ENCODE measurements around the gene SPTY2D1. TPM values are rescaled to one million over a fixed set of nuclear protein-coding genes. Genes with fewer than 3 reads are reported as not detected.
A peak's percentile ranks its signal among the peaks of the same experiment; 100 is the strongest.

The SPTY2D1 gene
- total RNA-seq, 1 donor from 2014 or later, result 10.9 TPM

DNA sequence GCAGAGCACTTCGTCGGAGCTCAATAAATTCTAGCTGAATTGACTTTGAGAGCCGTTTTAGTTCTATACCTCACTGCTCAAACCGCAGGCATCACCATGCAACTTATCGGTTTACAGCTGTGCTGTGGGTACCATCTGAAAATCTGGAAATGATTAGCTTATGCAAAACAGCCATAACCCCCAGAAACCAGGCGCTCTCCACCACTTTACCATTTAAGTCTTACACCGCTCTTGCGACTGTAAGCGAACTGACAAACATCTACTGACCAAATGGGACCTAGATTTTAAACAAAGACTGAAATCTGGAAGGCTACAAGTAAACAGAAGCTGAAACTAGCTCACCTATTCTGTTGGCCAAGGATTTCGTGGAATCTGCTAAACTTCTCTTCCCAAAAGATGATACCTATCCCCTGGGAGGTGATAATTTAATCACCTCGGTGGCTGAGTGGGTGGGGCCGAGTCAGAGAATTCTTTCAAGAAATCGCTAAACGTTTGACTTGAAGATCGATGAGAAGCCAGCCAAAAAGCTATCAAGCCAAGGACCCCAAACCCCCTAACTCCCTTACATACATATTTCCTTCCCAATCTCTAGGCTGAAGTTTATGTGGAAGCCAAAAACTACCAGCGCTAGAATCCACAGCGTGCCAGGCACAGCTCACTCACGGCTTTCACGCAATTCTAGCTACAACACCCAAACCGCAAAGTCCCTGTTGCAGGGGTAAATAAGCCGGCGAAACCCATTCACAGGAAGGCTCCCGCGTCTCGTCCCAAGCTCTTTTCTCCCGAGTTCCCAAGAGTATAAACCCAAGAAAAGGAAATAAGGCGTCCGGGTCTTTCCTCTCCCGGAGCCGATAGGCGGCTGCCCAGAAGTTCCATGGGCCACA, 644 bp downstream of the SPTY2D1 start:
- peak overlapping the region; percentile 98 for H3K4me3 Mint-ChIP-seq (ENCODE audit: unreplicated experiment)
- TF ChIP-seq, protein P1, sequence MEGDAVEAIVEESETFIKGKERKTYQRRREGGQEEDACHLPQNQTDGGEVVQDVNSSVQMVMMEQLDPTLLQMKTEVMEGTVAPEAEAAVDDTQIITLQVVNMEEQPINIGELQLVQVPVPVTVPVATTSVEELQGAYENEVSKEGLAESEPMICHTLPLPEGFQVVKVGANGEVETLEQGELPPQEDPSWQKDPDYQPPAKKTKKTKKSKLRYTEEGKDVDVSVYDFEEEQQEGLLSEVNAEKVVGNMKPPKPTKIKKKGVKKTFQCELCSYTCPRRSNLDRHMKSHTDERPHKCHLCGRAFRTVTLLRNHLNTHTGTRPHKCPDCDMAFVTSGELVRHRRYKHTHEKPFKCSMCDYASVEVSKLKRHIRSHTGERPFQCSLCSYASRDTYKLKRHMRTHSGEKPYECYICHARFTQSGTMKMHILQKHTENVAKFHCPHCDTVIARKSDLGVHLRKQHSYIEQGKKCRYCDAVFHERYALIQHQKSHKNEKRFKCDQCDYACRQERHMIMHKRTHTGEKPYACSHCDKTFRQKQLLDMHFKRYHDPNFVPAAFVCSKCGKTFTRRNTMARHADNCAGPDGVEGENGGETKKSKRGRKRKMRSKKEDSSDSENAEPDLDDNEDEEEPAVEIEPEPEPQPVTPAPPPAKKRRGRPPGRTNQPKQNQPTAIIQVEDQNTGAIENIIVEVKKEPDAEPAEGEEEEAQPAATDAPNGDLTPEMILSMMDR (IDR thresholded peaks at IDR 0.05; ENCODE audit: partially characterized antibody, unreplicated experiment), result no peak
- peak overlapping the region; percentile 100 for H3K27ac Mint-ChIP-seq (ENCODE audit: unreplicated experiment)
- H3K27me3 Mint-ChIP-seq (ENCODE audit: unreplicated experiment), result no peaks in the 10 kb centered on the region
- H3K9me3 Mint-ChIP-seq (ENCODE audit: unreplicated experiment), result peaks cover 12% of the 10 kb centered on the region
- no peak for DNase-seq
- no peaks in the 10 kb centered on the region for H3K36me3 Mint-ChIP-seq (ENCODE audit: unreplicated experiment)
- H3K4me1 Mint-ChIP-seq (ENCODE audit: low read depth, unreplicated experiment), result peaks cover 6% of the 10 kb centered on the region

DNA sequence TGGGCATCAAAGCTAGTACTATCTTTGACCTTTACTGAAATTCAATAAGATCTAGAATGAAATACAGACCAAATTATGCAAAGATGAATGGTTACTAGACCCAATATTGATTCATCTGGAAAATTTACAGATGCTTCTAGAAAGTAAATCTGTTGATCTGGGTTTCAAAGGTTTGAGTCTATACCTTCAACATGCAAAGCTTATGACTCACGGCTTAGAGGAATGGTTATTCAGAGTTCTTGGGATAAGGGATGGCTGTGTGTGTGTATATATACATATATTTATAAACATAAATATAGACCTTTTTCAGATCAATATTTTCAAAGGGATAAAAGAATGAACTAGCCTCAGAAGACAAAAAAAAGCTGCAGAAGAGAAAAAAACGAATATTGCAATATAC, 1.3 kb downstream of the SPTY2D1 start:
- TF ChIP-seq, protein P1 (IDR thresholded peaks at IDR 0.05; ENCODE audit: partially characterized antibody, unreplicated experiment), result no peak
- H3K4me1 Mint-ChIP-seq (ENCODE audit: low read depth, unreplicated experiment), result peaks cover 6% of the 10 kb centered on the region
- no peak overlapping the region for H3K27ac Mint-ChIP-seq (ENCODE audit: unreplicated experiment)
- peak overlapping the region; percentile 98 for H3K4me3 Mint-ChIP-seq (ENCODE audit: unreplicated experiment)
- H3K36me3 Mint-ChIP-seq (ENCODE audit: unreplicated experiment), result no peaks in the 10 kb centered on the region
- H3K9me3 Mint-ChIP-seq (ENCODE audit: unreplicated experiment), result peaks cover 12% of the 10 kb centered on the region
- no peak for DNase-seq
- H3K27me3 Mint-ChIP-seq (ENCODE audit: unreplicated experiment), result no peaks in the 10 kb centered on the region

DNA sequence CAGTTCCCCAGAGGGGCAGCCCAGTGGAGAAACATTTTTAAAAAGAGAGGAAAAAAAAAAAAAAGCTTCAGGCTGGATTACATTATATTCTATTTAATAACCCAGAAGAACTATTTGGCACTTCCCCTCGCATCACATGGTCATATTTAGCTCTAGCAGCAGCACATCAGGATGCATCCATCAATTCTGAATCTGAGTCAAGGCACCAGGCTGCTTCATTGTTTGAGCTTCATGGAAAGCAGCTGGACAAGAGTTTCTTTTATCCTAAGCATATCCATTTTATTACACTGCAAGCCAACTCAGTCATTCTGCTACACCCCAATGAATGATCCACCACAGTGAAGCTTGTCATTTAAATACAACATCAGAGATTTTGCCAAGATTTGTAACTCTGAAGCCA, 10.0 kb downstream of the SPTY2D1 start:
- no peak overlapping the region for H3K27ac Mint-ChIP-seq (ENCODE audit: unreplicated experiment)
- no peaks in the 10 kb centered on the region for H3K4me1 Mint-ChIP-seq (ENCODE audit: low read depth, unreplicated experiment)
- H3K4me3 Mint-ChIP-seq (ENCODE audit: unreplicated experiment), result no peak overlapping the region
- no peaks in the 10 kb centered on the region for H3K9me3 Mint-ChIP-seq (ENCODE audit: unreplicated experiment)
- H3K36me3 Mint-ChIP-seq (ENCODE audit: unreplicated experiment), result no peaks in the 10 kb centered on the region
- TF ChIP-seq, protein P1 (IDR thresholded peaks at IDR 0.05; ENCODE audit: partially characterized antibody, unreplicated experiment), result no peak
- no peak for DNase-seq
- no peaks in the 10 kb centered on the region for H3K27me3 Mint-ChIP-seq (ENCODE audit: unreplicated experiment)

- no peak overlapping the region for H3K27ac Mint-ChIP-seq (ENCODE audit: unreplicated experiment)
- no peak for DNase-seq
- TF ChIP-seq, protein P1 (IDR thresholded peaks at IDR 0.05; ENCODE audit: partially characterized antibody, unreplicated experiment), result no peak
- no peaks in the 10 kb centered on the region for H3K27me3 Mint-ChIP-seq (ENCODE audit: unreplicated experiment)
- no peak overlapping the region for H3K4me3 Mint-ChIP-seq (ENCODE audit: unreplicated experiment)
- H3K4me1 Mint-ChIP-seq (ENCODE audit: low read depth, unreplicated experiment), result no peaks in the 10 kb centered on the region
- no peaks in the 10 kb centered on the region for H3K36me3 Mint-ChIP-seq (ENCODE audit: unreplicated experiment)
- no peaks in the 10 kb centered on the region for H3K9me3 Mint-ChIP-seq (ENCODE audit: unreplicated experiment)
These were observed 10.4 kb downstream of the SPTY2D1 start for GRCh38 chr11:18623707-18624106.

GRCh38 chr11:18618342-18619025, 15.7 kb downstream of the SPTY2D1 start:
- no peaks in the 10 kb centered on the region for H3K27me3 Mint-ChIP-seq (ENCODE audit: unreplicated experiment)
- H3K27ac Mint-ChIP-seq (ENCODE audit: unreplicated experiment), result no peak overlapping the region
- DNase-seq, result no peak
- H3K4me1 Mint-ChIP-seq (ENCODE audit: low read depth, unreplicated experiment), result no peaks in the 10 kb centered on the region
- H3K9me3 Mint-ChIP-seq (ENCODE audit: unreplicated experiment), result no peaks in the 10 kb centered on the region
- no peak overlapping the region for H3K4me3 Mint-ChIP-seq (ENCODE audit: unreplicated experiment)
- TF ChIP-seq, protein P1 (IDR thresholded peaks at IDR 0.05; ENCODE audit: partially characterized antibody, unreplicated experiment), result no peak
- H3K36me3 Mint-ChIP-seq (ENCODE audit: unreplicated experiment), result no peaks in the 10 kb centered on the region
